ENCODE measurements around the gene RLN3.
A peak's percentile ranks its signal among the peaks of the same experiment; 100 is the strongest.

The RLN3 gene

DNA sequence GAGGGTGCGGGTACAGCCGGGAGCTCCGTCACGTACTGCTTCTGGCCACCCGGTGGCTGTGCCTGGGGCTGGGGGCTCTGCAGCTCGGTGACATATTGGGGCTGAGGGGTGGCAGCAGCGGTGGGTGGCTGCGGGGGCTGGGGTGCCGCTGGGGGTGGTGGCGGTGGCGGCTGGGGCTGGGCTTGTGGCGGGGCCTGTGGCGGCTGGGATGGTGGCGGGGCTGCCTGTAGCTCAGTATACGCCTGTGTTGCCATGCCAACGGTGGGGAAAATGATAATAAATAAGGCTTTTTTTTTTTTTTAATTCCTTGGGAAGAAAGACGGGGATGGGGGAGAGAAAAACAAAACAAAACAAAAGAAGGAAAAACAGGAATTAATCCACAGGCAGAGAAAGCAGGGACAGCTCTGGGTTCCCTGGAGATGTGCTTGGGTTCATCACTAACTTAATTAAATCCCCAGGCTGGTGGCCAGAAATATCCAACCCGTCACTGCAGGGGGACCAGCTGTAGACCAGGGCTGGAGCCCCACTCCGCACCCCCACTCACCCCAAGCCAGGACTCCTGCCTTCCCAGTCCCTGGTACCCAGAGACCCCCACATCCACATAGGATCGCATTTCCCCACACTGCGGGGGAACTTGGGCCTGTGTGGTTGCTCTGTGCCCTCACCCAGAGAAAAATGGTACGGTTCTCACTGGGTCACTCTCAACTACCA lies 34.2 kb upstream of the RLN3 start:
- in situ Hi-C loops (cut with MboI; ENCODE audit: low pct_unique_long_range_greater_than_20kb, low sequenced_read_pairs) = no loop called here
- no peak for DNase-seq

DNA sequence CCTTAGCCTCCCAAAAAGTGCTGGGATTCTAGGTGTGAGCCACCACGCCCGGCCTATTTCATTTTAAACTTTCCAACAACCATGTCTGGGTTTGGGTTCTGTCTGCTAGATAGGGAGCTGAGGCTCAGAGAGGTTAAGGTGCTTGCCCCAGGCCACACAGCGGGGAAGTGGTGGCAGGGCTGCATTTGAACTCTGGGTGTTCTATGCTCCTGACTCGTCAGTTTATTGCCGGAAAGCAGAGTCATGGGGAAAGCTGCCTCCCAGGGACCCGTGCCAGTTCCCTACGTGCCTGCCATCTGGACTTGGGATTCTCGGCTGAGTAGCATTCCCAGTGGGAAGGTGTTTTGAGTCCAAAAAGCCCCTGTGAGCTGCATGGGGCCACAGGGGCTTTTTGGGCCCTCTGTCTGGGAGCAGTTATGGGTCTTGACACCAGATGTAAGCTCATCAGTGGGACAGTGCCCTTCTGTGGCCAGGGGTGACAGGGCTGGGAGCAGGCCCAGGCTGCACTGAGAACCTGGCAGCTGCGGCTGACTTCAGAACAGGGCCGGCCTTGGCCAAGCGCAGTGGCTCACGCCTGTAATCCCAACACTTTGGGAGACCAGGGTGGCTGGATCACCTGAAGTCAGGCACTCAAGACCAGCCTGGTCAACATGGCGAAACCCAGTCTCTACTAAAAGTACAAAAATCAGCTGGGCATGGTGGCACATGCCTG lies 32.8 kb upstream of the RLN3 start:
- in situ Hi-C loops (cut with MboI; ENCODE audit: low pct_unique_long_range_greater_than_20kb, low sequenced_read_pairs) = no loop called here

GRCh38 chr19:13995878-13996765 lies 31.8 kb upstream of the RLN3 start:
- in situ Hi-C loops (cut with MboI; ENCODE audit: low pct_unique_long_range_greater_than_20kb, low sequenced_read_pairs) = no loop called here
- no peak for DNase-seq

More for the DNA sequence above, 32.8 kb upstream of the RLN3 start:
- no peak for DNase-seq

- DNase-seq = no peak
- in situ Hi-C loops (cut with MboI; ENCODE audit: low pct_unique_long_range_greater_than_20kb, low sequenced_read_pairs) = no loop called here
Measured at GRCh38 chr19:13996928-13997630, 30.9 kb upstream of the RLN3 start.

GRCh38 chr19:13997631-13997962 lies 30.4 kb upstream of the RLN3 start:
- in situ Hi-C loops (cut with MboI; ENCODE audit: low pct_unique_long_range_greater_than_20kb, low sequenced_read_pairs) = no loop called here
- no peak for DNase-seq

DNA sequence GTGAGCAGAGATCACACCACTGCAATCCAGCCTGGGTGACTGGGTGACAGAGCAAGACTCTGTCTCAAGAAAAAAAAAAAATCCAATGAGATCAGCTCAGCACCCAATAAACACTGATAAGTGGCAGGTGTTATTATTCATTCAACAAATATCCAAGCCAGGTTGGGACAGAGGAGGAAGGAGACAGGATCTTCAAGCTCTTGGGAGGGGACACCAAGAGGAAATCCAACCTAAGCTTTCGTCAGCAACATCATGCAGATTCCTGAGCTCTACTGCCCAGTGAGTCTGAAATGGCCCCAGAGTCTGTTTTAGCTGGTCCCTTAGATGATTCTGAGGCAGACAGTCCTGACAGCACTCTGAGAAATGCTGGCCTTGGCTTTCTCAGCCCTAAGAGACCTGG lies 29.5 kb upstream of the RLN3 start:
- in situ Hi-C loops (cut with MboI; ENCODE audit: low pct_unique_long_range_greater_than_20kb, low sequenced_read_pairs) = no loop called here
- no peak for DNase-seq

- no peak for DNase-seq
- in situ Hi-C loops (cut with MboI; ENCODE audit: low pct_unique_long_range_greater_than_20kb, low sequenced_read_pairs) = no loop called here
Measured at GRCh38 chr19:13999085-13999484, 28.9 kb upstream of the RLN3 start.

- in situ Hi-C loops (cut with MboI; ENCODE audit: low pct_unique_long_range_greater_than_20kb, low sequenced_read_pairs) = no loop called here
- DNase-seq = no peak
Measured at GRCh38 chr19:14000691-14001375, 27.1 kb upstream of the RLN3 start.

DNA sequence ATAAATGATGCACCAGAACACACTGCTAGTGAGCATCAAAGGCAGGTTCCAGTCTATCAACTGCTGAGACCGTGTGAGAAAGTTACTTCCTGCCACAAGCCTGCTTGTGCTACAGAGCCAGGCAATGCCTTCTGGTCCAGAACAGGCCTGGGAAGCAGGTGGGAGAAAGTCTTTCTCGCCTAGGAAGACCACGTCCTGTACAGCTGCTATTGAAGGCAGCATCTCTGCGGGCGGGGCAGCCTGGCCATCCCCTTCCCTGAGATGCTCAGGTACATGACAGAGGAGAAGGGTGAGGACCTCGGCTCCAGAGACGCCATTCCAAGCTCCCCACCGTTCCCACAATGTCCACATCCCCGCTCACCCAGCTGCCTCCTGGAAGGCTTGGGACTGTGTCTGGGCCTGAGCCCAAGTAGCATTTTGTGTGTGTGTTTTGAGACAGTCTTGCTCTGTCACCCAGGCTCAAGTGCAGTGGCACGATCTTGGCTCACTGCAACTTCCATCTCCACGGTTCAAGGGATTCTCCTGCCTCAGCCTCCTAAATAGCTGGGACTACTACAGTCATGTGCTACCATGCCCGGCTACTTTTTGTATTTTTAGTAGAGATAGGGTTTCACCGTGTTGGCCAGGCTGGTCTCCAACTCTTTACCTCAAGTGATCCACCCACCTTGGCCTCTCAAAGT lies 25.2 kb upstream of the RLN3 start:
- in situ Hi-C loops (cut with MboI; ENCODE audit: low pct_unique_long_range_greater_than_20kb, low sequenced_read_pairs) = no loop called here
- DNase-seq = no peak

DNA sequence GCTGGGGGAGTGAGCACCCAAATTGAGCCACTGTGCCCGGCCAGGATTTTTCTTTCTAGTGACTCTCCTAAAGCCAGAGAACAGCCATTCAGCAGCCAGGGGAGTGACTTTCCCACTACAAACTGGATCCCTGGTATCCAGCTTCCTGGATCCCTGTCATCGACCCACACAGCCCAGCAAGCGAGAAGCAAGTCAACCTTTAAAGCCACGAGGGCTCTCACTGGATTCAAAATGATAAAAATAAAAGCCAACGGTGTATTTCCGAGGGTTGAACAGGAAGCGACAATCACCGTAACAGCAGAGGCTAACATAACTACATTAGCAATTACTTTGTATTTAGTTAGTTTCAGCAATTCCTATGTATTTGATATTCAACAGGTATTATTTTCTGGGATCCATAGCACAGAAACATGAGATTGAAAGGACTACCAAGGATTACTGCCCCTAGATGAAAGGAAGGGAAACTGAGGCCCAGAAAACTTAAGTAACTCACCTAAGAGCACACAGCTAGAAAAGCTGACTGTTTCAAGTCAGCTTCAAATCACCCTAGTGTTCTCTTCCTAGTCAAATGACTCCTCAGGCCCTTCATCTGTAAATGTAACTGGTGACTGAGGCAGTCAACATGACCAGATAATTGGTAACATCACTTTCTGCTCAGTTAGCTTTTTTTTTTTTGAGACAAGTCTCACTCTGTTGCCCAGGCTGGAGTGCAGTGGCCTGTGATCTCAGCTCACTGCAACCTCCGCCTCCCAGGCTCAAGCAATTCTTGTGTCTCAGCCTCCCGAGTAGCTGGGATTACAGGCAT lies 24.5 kb upstream of the RLN3 start:
- DNase-seq = no peak
- in situ Hi-C loops (cut with MboI; ENCODE audit: low pct_unique_long_range_greater_than_20kb, low sequenced_read_pairs) = no loop called here

GRCh38 chr19:14004619-14005348 lies 23.2 kb upstream of the RLN3 start:
- no peak for DNase-seq
- in situ Hi-C loops (cut with MboI; ENCODE audit: low pct_unique_long_range_greater_than_20kb, low sequenced_read_pairs) = no loop called here

GRCh38 chr19:14005349-14006084 lies 22.4 kb upstream of the RLN3 start:
- peak; percentile 79 for DNase-seq
- in situ Hi-C loops (cut with MboI; ENCODE audit: low pct_unique_long_range_greater_than_20kb, low sequenced_read_pairs) = no loop called here

- DNase-seq = peak; percentile 99
- in situ Hi-C loops (cut with MboI; ENCODE audit: low pct_unique_long_range_greater_than_20kb, low sequenced_read_pairs) = no loop called here
Measured at GRCh38 chr19:14006085-14006765, 21.7 kb upstream of the RLN3 start, which contains the start of gene RFX1. Gene RFX1 (minus strand): TSS chr19:14006320. CDS start chr19:13993843, 12,477 bp downstream.

DNA sequence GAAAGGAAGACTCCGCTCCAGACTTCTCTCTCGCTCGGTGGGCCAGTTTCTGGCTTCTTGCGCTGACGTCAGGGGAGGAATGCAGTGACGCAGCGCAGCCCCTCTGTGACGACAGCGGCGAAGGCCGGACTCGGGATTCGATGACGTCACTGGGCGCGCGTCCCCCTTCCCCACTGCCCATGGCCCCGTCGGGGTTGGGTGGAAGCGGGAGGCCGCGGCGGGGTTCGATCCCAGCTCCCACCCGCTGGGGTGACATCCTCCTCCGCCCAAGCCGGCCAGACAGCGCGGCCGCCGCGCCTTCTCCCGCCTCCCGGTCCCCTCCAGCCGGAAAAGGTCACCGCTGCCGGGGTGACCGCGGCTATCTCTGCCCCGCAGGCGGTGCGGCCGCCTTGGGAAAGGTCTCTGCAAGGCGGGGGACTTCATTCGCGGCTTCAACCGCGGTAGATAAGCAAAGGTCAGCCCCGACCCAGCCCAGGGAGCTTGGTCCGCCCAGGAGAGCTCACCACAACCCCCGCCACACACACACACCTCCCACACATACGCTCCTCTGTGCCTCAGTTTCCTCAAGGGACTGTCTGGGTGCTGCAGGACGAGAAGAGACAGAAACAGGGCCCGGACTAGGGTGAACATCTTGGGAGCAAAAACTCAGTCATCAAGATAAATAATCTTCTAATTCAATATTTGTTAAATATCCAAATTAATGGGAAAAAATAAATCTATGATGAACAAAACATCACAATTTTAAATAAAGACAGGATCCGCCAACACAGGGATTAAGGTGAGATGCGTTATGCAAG lies 21.0 kb upstream of the RLN3 start:
- in situ Hi-C loops (cut with MboI; ENCODE audit: low pct_unique_long_range_greater_than_20kb, low sequenced_read_pairs) = no loop called here

DNA sequence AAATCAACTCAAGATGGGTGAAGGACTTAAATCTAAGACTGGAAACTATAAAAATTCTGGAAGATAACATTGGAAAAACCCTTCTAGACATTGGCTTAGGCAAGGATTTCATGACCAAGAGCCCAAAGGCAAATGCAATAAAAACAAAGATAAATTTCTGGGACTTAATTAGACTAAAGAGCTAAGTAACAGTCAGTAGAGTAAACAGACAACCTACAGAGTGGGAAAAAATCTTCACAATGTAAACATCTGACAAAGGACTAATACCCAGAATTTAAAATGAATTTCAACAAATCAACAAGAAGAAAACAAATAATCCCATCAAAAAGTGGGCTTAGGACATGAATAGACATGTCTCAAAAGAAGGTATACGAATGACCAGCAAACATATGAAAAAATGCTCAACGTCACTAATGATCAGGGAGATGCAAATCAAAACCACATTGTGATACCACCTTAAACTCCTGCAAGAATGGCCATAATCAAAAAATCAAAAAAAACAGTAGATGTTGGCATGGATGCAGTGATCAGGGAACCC lies 15.5 kb upstream of the RLN3 start:
- no peak for DNase-seq
- in situ Hi-C loops (cut with MboI; ENCODE audit: low pct_unique_long_range_greater_than_20kb, low sequenced_read_pairs) = no loop called here

More for the DNA sequence above, 21.0 kb upstream of the RLN3 start:
- DNase-seq = no peak

Data from KBM-7 (cell line).